Transverse colon (tissue), 4 donors: ENCODE results near the gene SH3TC2.

Source experiments
- EP300 ChIP-seq: sonication (generic); formaldehyde crosslinking; IDR thresholded peaks from one replicate; pipeline ENCODE4 v1.6.1; 2017; ENCODE audit warnings: antibody characterized with exemption, low read depth
- POLR2AphosphoS5 ChIP-seq, 3 donors: sonication (generic); formaldehyde crosslinking; IDR thresholded peaks; one replicate each; pipeline ENCODE4 v1.6.1; 2016; ENCODE audit warnings: antibody characterized with exemption in 3 of 3
- TF ChIP-seq, protein P1 (sequence below), 5 experiments: fragments of 200-600 bp in 3 of 5; fragments of 450-650 bp in 2 of 5; sonication (generic) in 3 of 5; IDR thresholded peaks; 1 replicate in 2 of 5; 2 replicates in 3 of 5; pipeline ENCODE4 v1.5.1; 2016 to 2017; ENCODE audit warnings: antibody characterized with exemption in 5 of 5, inconsistent platforms in 3 of 5, mild to moderate bottlenecking in 2 of 5, moderate library complexity in 1 of 5

- TF ChIP-seq, protein P1, sequence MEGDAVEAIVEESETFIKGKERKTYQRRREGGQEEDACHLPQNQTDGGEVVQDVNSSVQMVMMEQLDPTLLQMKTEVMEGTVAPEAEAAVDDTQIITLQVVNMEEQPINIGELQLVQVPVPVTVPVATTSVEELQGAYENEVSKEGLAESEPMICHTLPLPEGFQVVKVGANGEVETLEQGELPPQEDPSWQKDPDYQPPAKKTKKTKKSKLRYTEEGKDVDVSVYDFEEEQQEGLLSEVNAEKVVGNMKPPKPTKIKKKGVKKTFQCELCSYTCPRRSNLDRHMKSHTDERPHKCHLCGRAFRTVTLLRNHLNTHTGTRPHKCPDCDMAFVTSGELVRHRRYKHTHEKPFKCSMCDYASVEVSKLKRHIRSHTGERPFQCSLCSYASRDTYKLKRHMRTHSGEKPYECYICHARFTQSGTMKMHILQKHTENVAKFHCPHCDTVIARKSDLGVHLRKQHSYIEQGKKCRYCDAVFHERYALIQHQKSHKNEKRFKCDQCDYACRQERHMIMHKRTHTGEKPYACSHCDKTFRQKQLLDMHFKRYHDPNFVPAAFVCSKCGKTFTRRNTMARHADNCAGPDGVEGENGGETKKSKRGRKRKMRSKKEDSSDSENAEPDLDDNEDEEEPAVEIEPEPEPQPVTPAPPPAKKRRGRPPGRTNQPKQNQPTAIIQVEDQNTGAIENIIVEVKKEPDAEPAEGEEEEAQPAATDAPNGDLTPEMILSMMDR (IDR thresholded peaks at IDR 0.05) = no peak
- TF ChIP-seq EP300 (no peak), POLR2AphosphoS5 (IDR thresholded peaks at IDR 0.05) (no peak)
These were observed 8.4 kb downstream of the SH3TC2 start for GRCh38 chr5:149054416-149054815.
